Hepatocyte (in vitro differentiated cells): ENCODE results near the gene IL17RB. TPM values are rescaled to one million over a fixed set of nuclear protein-coding genes. Genes with fewer than 3 reads are reported as not detected.

Experiments
- DNase-seq: peaks from one replicate; pipeline ENCODE4 v3.0.0-alpha.2; 2016; ENCODE audit warnings: low spot score
- H2AFZ ChIP-seq: fragments of 200-600 bp; sonication (generic); 2 replicates; pipeline ENCODE4 v1.6.0; 2016; ENCODE audit warnings: antibody characterized with exemption, mild to moderate bottlenecking
- H3K27ac ChIP-seq: fragments of 200-600 bp; sonication (generic); 2 replicates; pipeline ENCODE4 v1.5.1; 2016; ENCODE audit warnings: mild to moderate bottlenecking
- H3K27me3 ChIP-seq: fragments of 200-600 bp; sonication (generic); 2 replicates; pipeline ENCODE4 v1.6.1; 2016
- H3K36me3 ChIP-seq: fragments of 200-600 bp; sonication (generic); replicated peaks from 2 replicates; pipeline ENCODE4 v1.5.1; 2016; ENCODE audit warnings: low read depth; ENCODE audit not compliant: insufficient read depth
- H3K4me1 ChIP-seq: fragments of 200-600 bp; sonication (generic); 2 replicates; pipeline ENCODE4 v1.5.1; 2016; ENCODE audit warnings: mild to moderate bottlenecking, moderate library complexity; ENCODE audit not compliant: insufficient read depth
- H3K4me2 ChIP-seq: fragments of 200-600 bp; sonication (generic); 2 replicates; pipeline ENCODE4 v1.6.0; 2016
- H3K4me3 ChIP-seq: fragments of 200-600 bp; sonication (generic); 2 replicates; pipeline ENCODE4 v1.5.1; 2016; ENCODE audit warnings: mild to moderate bottlenecking
- H3K79me2 ChIP-seq: fragments of 200-600 bp; sonication (generic); 2 replicates; pipeline ENCODE4 v1.6.0; 2017; ENCODE audit warnings: mild to moderate bottlenecking
- H3K9me2 ChIP-seq: fragments of 200-600 bp; sonication (generic); replicated peaks from 2 replicates; pipeline ENCODE4 v1.6.0; 2017; ENCODE audit warnings: mild to moderate bottlenecking; ENCODE audit not compliant: insufficient read depth
- H3K9me3 ChIP-seq: fragments of 200-600 bp; sonication (generic); 2 replicates; pipeline ENCODE4 v1.5.1; 2016; ENCODE audit warnings: low read depth, mild to moderate bottlenecking
- H4K20me1 ChIP-seq: fragments of 200-600 bp; sonication (generic); 2 replicates; pipeline ENCODE4 v1.6.0; 2016; ENCODE audit warnings: mild to moderate bottlenecking; ENCODE audit not compliant: insufficient read depth, poor library complexity, severe bottlenecking
- EZH2 ChIP-seq: fragments of 200-600 bp; sonication (generic); IDR thresholded peaks from 2 replicates; pipeline ENCODE4 v1.6.1; 2016; ENCODE audit warnings: antibody characterized with exemption, mild to moderate bottlenecking, borderline replicate concordance
- EZH2phosphoT487 ChIP-seq: fragments of 200-600 bp; sonication (generic); IDR thresholded peaks from one replicate; pipeline ENCODE4 v1.6.1; 2018; ENCODE audit warnings: antibody characterized with exemption, mild to moderate bottlenecking, low read depth, moderate library complexity; ENCODE audit not compliant: unreplicated experiment, severe bottlenecking
- WGBS: methylation state at CpG from one replicate; pipeline ENCODE4 v1.1.6; 2016; ENCODE audit warnings: low lambda C conversion rate; ENCODE audit errors: missing lambda C conversion rate; 5-methylcytosine and 5-hydroxymethylcytosine counted together
- polyA plus RNA-seq: library from polyadenylated mRNA; unstranded; fragments of >200 nt; fragmentation: Nextera tagmentation; extraction: Ambion mirVana; gene quantifications from 2 replicates; pipeline ENCODE4 v1.2.1, GENCODE V29; 2016
- total RNA-seq: library from RNA; depleted of rRNA; stranded (reverse); fragments of >200 nt; gene quantifications from 2 replicates; pipeline ENCODE4 v1.2.3, GENCODE V29; 2014
- TF ChIP-seq, protein P1 (sequence below): fragments of 200-600 bp; sonication (generic); IDR thresholded peaks from 2 replicates; pipeline ENCODE4 v1.5.1; 2016; ENCODE audit warnings: antibody characterized with exemption, mild to moderate bottlenecking; ENCODE audit not compliant: poor library complexity

The IL17RB gene
- total and polyA plus RNA-seq, 2 experiments from 2014 or later = 14.1 to 17.4 TPM

DNA sequence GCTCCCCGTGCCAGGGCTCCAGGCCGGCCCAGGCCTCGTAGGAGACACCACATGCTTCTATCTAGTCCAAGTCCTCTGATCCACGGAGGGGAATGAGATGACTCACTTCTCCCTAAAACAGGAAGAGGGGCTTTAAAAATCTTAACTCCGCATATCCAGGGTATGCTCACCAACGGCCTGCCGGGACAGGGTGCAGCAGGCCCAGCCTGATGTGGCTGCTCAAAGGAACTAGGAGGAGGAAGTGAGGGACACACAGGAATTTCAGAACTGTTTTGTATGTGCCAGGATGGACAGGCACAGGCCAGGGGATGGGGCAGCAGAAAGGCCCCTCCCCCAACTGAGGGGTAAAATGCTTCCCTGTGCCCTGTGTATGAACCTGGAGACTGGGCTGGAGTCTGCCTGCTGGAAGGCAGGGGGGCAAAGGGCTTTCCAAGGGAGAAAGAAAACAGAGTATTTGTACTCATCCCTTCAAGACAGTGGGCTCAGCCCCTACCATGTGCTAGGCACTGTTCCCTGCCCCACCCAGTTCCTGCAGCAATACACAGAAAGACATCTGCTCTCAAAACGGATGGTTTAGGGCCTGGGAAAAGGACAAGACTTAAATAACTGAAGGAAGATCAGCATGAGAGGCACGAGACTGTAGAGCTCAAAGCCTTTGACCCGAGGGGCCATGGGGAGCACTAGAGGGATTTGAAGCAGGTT lies 22.3 kb upstream of the IL17RB start:
- Histone ChIP-seq H3K36me3 (no peaks in the 10 kb centered on the region), H4K20me1 (no peaks in the 10 kb centered on the region), H3K9me3 (no peaks in the 10 kb centered on the region), H3K27ac (no peak overlapping the region), H3K27me3 (no peaks in the 10 kb centered on the region), H2AFZ (no peak overlapping the region), H3K9me2 (no peaks in the 10 kb centered on the region), H3K4me1 (no peaks in the 10 kb centered on the region), H3K79me2 (peaks cover 25% of the 10 kb centered on the region), H3K4me2 (no peak overlapping the region), H3K4me3 (no peak overlapping the region)
- no peak for DNase-seq
- TF ChIP-seq, protein P1, sequence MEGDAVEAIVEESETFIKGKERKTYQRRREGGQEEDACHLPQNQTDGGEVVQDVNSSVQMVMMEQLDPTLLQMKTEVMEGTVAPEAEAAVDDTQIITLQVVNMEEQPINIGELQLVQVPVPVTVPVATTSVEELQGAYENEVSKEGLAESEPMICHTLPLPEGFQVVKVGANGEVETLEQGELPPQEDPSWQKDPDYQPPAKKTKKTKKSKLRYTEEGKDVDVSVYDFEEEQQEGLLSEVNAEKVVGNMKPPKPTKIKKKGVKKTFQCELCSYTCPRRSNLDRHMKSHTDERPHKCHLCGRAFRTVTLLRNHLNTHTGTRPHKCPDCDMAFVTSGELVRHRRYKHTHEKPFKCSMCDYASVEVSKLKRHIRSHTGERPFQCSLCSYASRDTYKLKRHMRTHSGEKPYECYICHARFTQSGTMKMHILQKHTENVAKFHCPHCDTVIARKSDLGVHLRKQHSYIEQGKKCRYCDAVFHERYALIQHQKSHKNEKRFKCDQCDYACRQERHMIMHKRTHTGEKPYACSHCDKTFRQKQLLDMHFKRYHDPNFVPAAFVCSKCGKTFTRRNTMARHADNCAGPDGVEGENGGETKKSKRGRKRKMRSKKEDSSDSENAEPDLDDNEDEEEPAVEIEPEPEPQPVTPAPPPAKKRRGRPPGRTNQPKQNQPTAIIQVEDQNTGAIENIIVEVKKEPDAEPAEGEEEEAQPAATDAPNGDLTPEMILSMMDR = no peak
- TF ChIP-seq EZH2 = no peak
- TF ChIP-seq EZH2phosphoT487 = no peak
- 59% methylated on average over 10 of the region's 10 CpGs for WGBS

DNA sequence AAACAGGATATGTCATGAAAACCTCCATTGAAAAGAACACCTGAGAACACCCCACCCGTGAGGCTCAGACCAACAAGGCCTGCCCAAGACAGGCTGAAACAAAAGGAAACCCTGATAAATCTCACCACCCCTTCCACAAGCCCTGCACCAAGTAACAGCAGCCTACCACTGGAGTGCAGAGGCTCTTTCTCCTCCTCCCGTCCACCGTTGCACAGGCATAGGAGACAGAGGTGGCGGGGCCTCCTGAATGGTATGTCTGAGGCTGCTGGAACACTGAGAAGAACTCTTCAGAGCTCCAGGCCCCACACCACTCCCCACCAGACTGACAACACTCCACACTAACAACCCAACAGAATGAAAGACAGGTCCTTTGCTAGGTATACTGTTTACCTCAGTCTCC lies 21.6 kb upstream of the IL17RB start:
- TF ChIP-seq, protein P1 = no peak
- TF ChIP-seq EZH2phosphoT487 = no peak
- no peak for TF ChIP-seq EZH2
- Histone ChIP-seq H3K9me2 (no peaks in the 10 kb centered on the region), H3K9me3 (no peaks in the 10 kb centered on the region), H3K4me2 (no peak overlapping the region), H3K4me3 (no peak overlapping the region), H3K79me2 (peaks cover 32% of the 10 kb centered on the region), H3K27me3 (no peaks in the 10 kb centered on the region), H2AFZ (no peak overlapping the region), H3K36me3 (no peaks in the 10 kb centered on the region), H3K27ac (no peak overlapping the region), H4K20me1 (no peaks in the 10 kb centered on the region), H3K4me1 (no peaks in the 10 kb centered on the region)
- no peak for DNase-seq
- WGBS = 89% methylated on average over 4 of the region's 4 CpGs

GRCh38 chr3:53826048-53826447 lies 20.3 kb upstream of the IL17RB start:
- 70% methylated on average over 1 of the region's 1 CpG for WGBS
- Histone ChIP-seq H4K20me1 (no peaks in the 10 kb centered on the region), H3K9me2 (no peaks in the 10 kb centered on the region), H3K9me3 (no peaks in the 10 kb centered on the region), H3K79me2 (peaks cover 42% of the 10 kb centered on the region), H3K4me3 (no peak overlapping the region), H3K4me2 (no peak overlapping the region), H2AFZ (no peak overlapping the region), H3K36me3 (no peaks in the 10 kb centered on the region), H3K27me3 (no peaks in the 10 kb centered on the region), H3K4me1 (no peaks in the 10 kb centered on the region), H3K27ac (no peak overlapping the region)
- no peak for DNase-seq
- no peak for TF ChIP-seq EZH2phosphoT487
- TF ChIP-seq, protein P1 = no peak
- TF ChIP-seq EZH2 = no peak
